Parathyroid adenoma (tissue), 2 donors: ENCODE measurements around the gene HADHA.
A peak's percentile ranks its signal among the peaks of the same experiment; 100 is the strongest.

ENCODE experiments used
- H2AFZ ChIP-seq: fragments of 300-600 bp; sonication (generic); one replicate; pipeline ENCODE4 v1.7.0; 2017; ENCODE audit warnings: antibody characterized with exemption, mild to moderate bottlenecking
- H3K27ac ChIP-seq: fragments of 300-600 bp; sonication (generic); one replicate; pipeline ENCODE4 v1.7.0; 2017
- H3K27me3 ChIP-seq: fragments of 300-600 bp; sonication (generic); one replicate; pipeline ENCODE4 v1.7.0; 2017; ENCODE audit warnings: low read length; ENCODE audit not compliant: control insufficient read depth, insufficient read depth
- H3K36me3 ChIP-seq: fragments of 300-600 bp; sonication (generic); one replicate; pipeline ENCODE4 v1.7.0; 2017; ENCODE audit warnings: low read length; ENCODE audit not compliant: control insufficient read depth, insufficient read depth
- H3K4me1 ChIP-seq: fragments of 300-600 bp; sonication (generic); one replicate; pipeline ENCODE4 v1.7.0; 2017; ENCODE audit warnings: control low read depth
- H3K4me2 ChIP-seq: fragments of 300-600 bp; sonication (generic); one replicate; pipeline ENCODE4 v1.7.0; 2017; ENCODE audit warnings: low read length
- H3K4me3 ChIP-seq: fragments of 300-600 bp; sonication (generic); one replicate; pipeline ENCODE4 v1.7.0; 2017; ENCODE audit warnings: low read depth, low read length
- H3K79me2 ChIP-seq: fragments of 300-600 bp; sonication (generic); one replicate; pipeline ENCODE4 v1.7.0; 2017; ENCODE audit warnings: control low read depth
- H3K9ac ChIP-seq: fragments of 300-600 bp; sonication (generic); one replicate; pipeline ENCODE4 v1.7.0; 2017; ENCODE audit warnings: mild to moderate bottlenecking
- H3K9me3 ChIP-seq: fragments of 300-600 bp; sonication (generic); one replicate; pipeline ENCODE4 v1.7.0; 2017; ENCODE audit warnings: low read length; ENCODE audit not compliant: control insufficient read depth
- CTCF ChIP-seq: fragments of 300-600 bp; sonication (generic); IDR thresholded peaks from one replicate; pipeline ENCODE4 v1.7.0; 2017; ENCODE audit warnings: antibody characterized with exemption, mild to moderate bottlenecking
- donor health status: primary hyperparathyroidism.

HADHA gene

GRCh38 chr2:26244309-26245230 lies at the start of gene HADHA, which contains the start of gene HADHB:
HADHA (minus strand) TSS chr2:26244632; CDS start chr2:26244596, 36 bp downstream.
HADHB (plus strand) TSS chr2:26244939; CDS start chr2:26254255, 9,316 bp downstream.
- Histone ChIP-seq H3K9me3 (no peaks in the 10 kb centered on the region), H3K4me3 (peak within 1 kb of the TSS; percentile 91), H3K36me3 (no peaks in the 10 kb centered on the region), H3K4me2 (peak within 1 kb of the TSS; percentile 92), H3K79me2 (peaks cover 55% of the 10 kb centered on the region), H3K27ac (peak within 1 kb of the TSS; percentile 98), H3K9ac (peak within 1 kb of the TSS; percentile 85), H3K27me3 (no peaks in the 10 kb centered on the region), H2AFZ (peak within 1 kb of the TSS; percentile 73), H3K4me1 (peaks cover 19% of the 10 kb centered on the region)
- peak; percentile 29 for TF ChIP-seq CTCF

- Histone ChIP-seq H3K79me2 (no peaks in the 10 kb centered on the region), H3K9ac (no peak overlapping the region), H3K4me2 (no peak overlapping the region), H2AFZ (no peak overlapping the region), H3K4me1 (no peaks in the 10 kb centered on the region), H3K9me3 (no peaks in the 10 kb centered on the region), H3K36me3 (no peaks in the 10 kb centered on the region), H3K4me3 (no peak overlapping the region), H3K27ac (no peak overlapping the region), H3K27me3 (no peaks in the 10 kb centered on the region)
- TF ChIP-seq CTCF: no peak
Measured at GRCh38 chr2:26292646-26293045, 48.2 kb upstream of the HADHA start.

- no peaks in the 10 kb centered on the region for H3K36me3 ChIP-seq
- no peaks in the 10 kb centered on the region for H3K27me3 ChIP-seq
- no peak overlapping the region for H3K27ac ChIP-seq
- no peak overlapping the region for H3K9ac ChIP-seq
- H2AFZ ChIP-seq: no peak overlapping the region
- H3K4me1 ChIP-seq: no peaks in the 10 kb centered on the region
- no peaks in the 10 kb centered on the region for H3K9me3 ChIP-seq
- H3K4me2 ChIP-seq: no peak overlapping the region
- no peak for TF ChIP-seq CTCF
- no peaks in the 10 kb centered on the region for H3K79me2 ChIP-seq
- no peak overlapping the region for H3K4me3 ChIP-seq
Measured at GRCh38 chr2:26290001-26290400, 45.6 kb upstream of the HADHA start.

GRCh38 chr2:26285931-26286330 lies 41.5 kb upstream of the HADHA start:
- Histone ChIP-seq H3K9ac (no peak overlapping the region), H3K4me2 (no peak overlapping the region), H3K4me1 (no peaks in the 10 kb centered on the region), H3K79me2 (no peaks in the 10 kb centered on the region), H3K27me3 (no peaks in the 10 kb centered on the region), H3K36me3 (no peaks in the 10 kb centered on the region), H3K9me3 (no peaks in the 10 kb centered on the region), H3K4me3 (no peak overlapping the region), H3K27ac (no peak overlapping the region), H2AFZ (no peak overlapping the region)
- TF ChIP-seq CTCF: no peak
